SK-N-SH treated with all-trans-retinoic acid at 6 μM for 48 hours (cell line): ENCODE results near the gene GLIS2.

Source experiments
- ATAC-seq: fragments of 200-7000 bp; cut with Tn5 transposase; 3 replicates; pipeline ENCODE4 v1.9.1; 2020; ENCODE audit warnings: mild to moderate bottlenecking, moderate library complexity
- ARNTL ChIP-seq: fragments of 450-650 bp; formaldehyde crosslinking; IDR thresholded peaks from 2 replicates; pipeline ENCODE4 v1.5.0; 2020; ENCODE audit warnings: low read depth, mild to moderate bottlenecking, moderate library complexity, borderline replicate concordance
- CSDC2 ChIP-seq: fragments of 250-450 bp; sonication (Bioruptor Pico); IDR thresholded peaks from 2 replicates; pipeline ENCODE4 v1.5.0; 2020; ENCODE audit warnings: mild to moderate bottlenecking, moderate library complexity
- ESRRG ChIP-seq: fragments of 250-450 bp; sonication (Bioruptor Pico); IDR thresholded peaks from 2 replicates; pipeline ENCODE4 v1.6.1; 2021; ENCODE audit warnings: mild to moderate bottlenecking
- GLIS3 ChIP-seq: fragments of 250-450 bp; sonication (Bioruptor Pico); IDR thresholded peaks from 2 replicates; pipeline ENCODE4 v1.5.0; 2020; ENCODE audit warnings: mild to moderate bottlenecking, moderate library complexity
- ISL1 ChIP-seq: fragments of 250-450 bp; sonication (Bioruptor Pico); IDR thresholded peaks from 2 replicates; pipeline ENCODE4 v2.1.2; 2022; ENCODE audit warnings: mild to moderate bottlenecking, moderate library complexity
- PPARA ChIP-seq: fragments of 250-450 bp; sonication (Bioruptor Pico); IDR thresholded peaks from 2 replicates; pipeline ENCODE4 v1.5.0; 2020; ENCODE audit warnings: mild to moderate bottlenecking, borderline replicate concordance
- RARB ChIP-seq: fragments of 250-450 bp; sonication (Bioruptor Pico); IDR thresholded peaks from 2 replicates; pipeline ENCODE4 v1.8.0; 2021; ENCODE audit warnings: mild to moderate bottlenecking, moderate library complexity
- SNAI2 ChIP-seq: fragments of 250-450 bp; sonication (Bioruptor Pico); IDR thresholded peaks from 2 replicates; pipeline ENCODE4 v1.5.0; 2020; ENCODE audit warnings: mild to moderate bottlenecking, moderate library complexity
- TCF4 ChIP-seq: fragments of 250-450 bp; sonication (Bioruptor Pico); IDR thresholded peaks from 2 replicates; pipeline ENCODE4 v1.8.0; 2021; ENCODE audit warnings: mild to moderate bottlenecking, moderate library complexity, borderline replicate concordance
- TOX ChIP-seq: fragments of 250-450 bp; sonication (Bioruptor Pico); IDR thresholded peaks from 2 replicates; pipeline ENCODE4 v1.8.0; 2021; ENCODE audit warnings: mild to moderate bottlenecking, moderate library complexity, borderline replicate concordance
- ZC3H10 ChIP-seq: fragments of 250-450 bp; sonication (Bioruptor Pico); IDR thresholded peaks from 2 replicates; pipeline ENCODE4 v1.5.1; 2021; ENCODE audit warnings: mild to moderate bottlenecking, moderate library complexity
- ZFP3 ChIP-seq: fragments of 250-450 bp; sonication (Bioruptor Pico); IDR thresholded peaks from 2 replicates; pipeline ENCODE4 v1.5.0; 2020; ENCODE audit warnings: mild to moderate bottlenecking, moderate library complexity
- ZFP30 ChIP-seq: fragments of 450-650 bp; formaldehyde crosslinking; IDR thresholded peaks from 2 replicates; pipeline ENCODE4 v1.5.0; 2022; ENCODE audit warnings: mild to moderate bottlenecking, moderate library complexity
- ZNF565 ChIP-seq: fragments of 450-650 bp; formaldehyde crosslinking; conservative IDR thresholded peaks from 2 replicates; pipeline ENCODE4 v1.5.0; 2020; ENCODE audit warnings: low read depth, mild to moderate bottlenecking, moderate library complexity
- ZNF70 ChIP-seq: fragments of 450-650 bp; formaldehyde crosslinking; IDR thresholded peaks from 2 replicates; pipeline ENCODE4 v1.5.0; 2020; ENCODE audit warnings: mild to moderate bottlenecking, moderate library complexity
- ZNF8 ChIP-seq: fragments of 450-650 bp; formaldehyde crosslinking; IDR thresholded peaks from 2 replicates; pipeline ENCODE4 v1.5.0; 2020; ENCODE audit warnings: mild to moderate bottlenecking, moderate library complexity
- TF ChIP-seq, protein P1 (sequence below): fragments of 250-450 bp; sonication (Bioruptor Pico); IDR thresholded peaks from 2 replicates; pipeline ENCODE4 v1.8.0; 2021; ENCODE audit warnings: low read depth, mild to moderate bottlenecking, moderate library complexity, borderline replicate concordance
- TF ChIP-seq, protein P2 (sequence below): fragments of 250-450 bp; sonication (Bioruptor Pico); IDR thresholded peaks from 2 replicates; pipeline ENCODE4 v1.5.1; 2020; ENCODE audit warnings: low read depth, mild to moderate bottlenecking, moderate library complexity
- TF ChIP-seq, protein P3 (sequence below): fragments of 250-450 bp; sonication (Bioruptor Pico); IDR thresholded peaks from 2 replicates; pipeline ENCODE4 v1.8.0; 2020; ENCODE audit warnings: mild to moderate bottlenecking, moderate library complexity, borderline replicate concordance

Gene GLIS2

DNA sequence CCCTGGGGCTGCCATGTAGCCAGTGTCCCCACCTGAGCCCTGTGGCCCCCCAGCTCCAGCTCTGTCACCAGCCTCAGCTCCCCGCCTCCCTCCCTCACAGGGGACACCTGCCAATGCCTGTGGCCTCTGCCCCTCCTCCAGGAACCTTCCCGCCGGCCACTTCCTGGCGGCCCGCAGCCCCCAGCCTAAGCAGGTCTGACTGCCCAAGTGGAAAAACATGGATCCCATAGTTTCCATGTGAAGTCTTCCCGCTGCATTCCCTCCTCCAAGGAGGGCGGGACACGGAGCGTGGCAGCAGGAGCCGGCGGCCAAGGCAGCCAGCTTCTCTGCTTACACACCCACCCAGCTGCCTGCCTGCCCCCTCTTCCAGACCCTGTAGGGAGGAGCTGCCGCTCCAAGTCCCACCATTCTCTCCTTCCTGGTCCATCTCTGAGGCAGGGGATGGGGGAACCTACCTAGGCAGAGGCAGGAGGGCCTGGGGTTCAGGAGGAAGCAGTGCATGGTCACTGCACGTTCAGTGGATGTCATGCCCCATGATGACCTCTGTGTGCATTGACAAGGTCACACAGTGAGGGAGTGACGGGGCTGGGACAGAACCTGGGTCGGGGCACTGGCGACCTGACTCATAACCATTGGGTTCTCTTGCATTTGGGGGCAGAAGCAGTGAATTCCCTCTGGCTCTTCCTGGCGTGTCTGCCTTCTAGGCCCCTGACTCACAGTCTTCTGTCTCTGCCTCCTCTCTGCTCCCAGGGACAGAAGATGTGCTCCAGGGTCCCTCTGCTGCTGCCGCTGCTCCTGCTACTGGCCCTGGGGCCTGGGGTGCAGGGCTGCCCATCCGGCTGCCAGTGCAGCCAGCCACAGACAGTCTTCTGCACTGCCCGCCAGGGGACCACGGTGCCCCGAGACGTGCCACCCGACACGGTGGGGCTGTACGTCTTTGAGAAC, 64.5 kb downstream of the GLIS2 start (continued):
- TF ChIP-seq TOX (CRISPR knock-in tag) (no peak), ARNTL (CRISPR knock-in tag) (no peak), ZNF565 (CRISPR knock-in tag) (no peak), ZFP30 (CRISPR knock-in tag) (no peak), ZNF70 (CRISPR knock-in tag) (no peak), TCF4 (CRISPR knock-in tag) (no peak), GLIS3 (CRISPR knock-in tag) (no peak), SNAI2 (CRISPR knock-in tag) (no peak), ZC3H10 (CRISPR knock-in tag) (no peak)
- TF ChIP-seq, all 23 proteins: peak for 0

DNA sequence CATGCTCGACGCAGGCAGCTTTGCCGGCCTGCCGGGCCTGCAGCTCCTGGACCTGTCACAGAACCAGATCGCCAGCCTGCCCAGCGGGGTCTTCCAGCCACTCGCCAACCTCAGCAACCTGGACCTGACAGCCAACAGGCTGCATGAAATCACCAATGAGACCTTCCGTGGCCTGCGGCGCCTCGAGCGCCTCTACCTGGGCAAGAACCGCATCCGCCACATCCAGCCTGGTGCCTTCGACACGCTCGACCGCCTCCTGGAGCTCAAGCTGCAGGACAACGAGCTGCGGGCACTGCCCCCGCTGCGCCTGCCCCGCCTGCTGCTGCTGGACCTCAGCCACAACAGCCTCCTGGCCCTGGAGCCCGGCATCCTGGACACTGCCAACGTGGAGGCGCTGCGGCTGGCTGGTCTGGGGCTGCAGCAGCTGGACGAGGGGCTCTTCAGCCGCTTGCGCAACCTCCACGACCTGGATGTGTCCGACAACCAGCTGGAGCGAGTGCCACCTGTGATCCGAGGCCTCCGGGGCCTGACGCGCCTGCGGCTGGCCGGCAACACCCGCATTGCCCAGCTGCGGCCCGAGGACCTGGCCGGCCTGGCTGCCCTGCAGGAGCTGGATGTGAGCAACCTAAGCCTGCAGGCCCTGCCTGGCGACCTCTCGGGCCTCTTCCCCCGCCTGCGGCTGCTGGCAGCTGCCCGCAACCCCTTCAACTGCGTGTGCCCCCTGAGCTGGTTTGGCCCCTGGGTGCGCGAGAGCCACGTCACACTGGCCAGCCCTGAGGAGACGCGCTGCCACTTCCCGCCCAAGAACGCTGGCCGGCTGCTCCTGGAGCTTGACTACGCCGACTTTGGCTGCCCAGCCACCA, 65.4 kb downstream of the GLIS2 start:
- TF ChIP-seq, protein P1, sequence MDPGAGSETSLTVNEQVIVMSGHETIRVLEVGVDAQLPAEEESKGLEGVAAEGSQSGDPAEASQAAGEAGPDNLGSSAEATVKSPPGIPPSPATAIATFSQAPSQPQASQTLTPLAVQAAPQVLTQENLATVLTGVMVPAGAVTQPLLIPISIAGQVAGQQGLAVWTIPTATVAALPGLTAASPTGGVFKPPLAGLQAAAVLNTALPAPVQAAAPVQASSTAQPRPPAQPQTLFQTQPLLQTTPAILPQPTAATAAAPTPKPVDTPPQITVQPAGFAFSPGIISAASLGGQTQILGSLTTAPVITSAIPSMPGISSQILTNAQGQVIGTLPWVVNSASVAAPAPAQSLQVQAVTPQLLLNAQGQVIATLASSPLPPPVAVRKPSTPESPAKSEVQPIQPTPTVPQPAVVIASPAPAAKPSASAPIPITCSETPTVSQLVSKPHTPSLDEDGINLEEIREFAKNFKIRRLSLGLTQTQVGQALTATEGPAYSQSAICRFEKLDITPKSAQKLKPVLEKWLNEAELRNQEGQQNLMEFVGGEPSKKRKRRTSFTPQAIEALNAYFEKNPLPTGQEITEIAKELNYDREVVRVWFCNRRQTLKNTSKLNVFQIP (CRISPR knock-in tag) = no peak
- TF ChIP-seq CSDC2 (no peak), SNAI2 (CRISPR knock-in tag) (no peak), TCF4 (CRISPR knock-in tag) (no peak), ZFP3 (CRISPR knock-in tag) (no peak), ISL1 (CRISPR knock-in tag) (no peak), ZFP30 (CRISPR knock-in tag) (no peak), ESRRG (CRISPR knock-in tag) (no peak), RARB (CRISPR knock-in tag) (no peak), TOX (CRISPR knock-in tag) (no peak), ZNF70 (CRISPR knock-in tag) (no peak), ZC3H10 (CRISPR knock-in tag) (no peak), PPARA (no peak), ZNF8 (CRISPR knock-in tag) (no peak)
- TF ChIP-seq, protein P2, sequence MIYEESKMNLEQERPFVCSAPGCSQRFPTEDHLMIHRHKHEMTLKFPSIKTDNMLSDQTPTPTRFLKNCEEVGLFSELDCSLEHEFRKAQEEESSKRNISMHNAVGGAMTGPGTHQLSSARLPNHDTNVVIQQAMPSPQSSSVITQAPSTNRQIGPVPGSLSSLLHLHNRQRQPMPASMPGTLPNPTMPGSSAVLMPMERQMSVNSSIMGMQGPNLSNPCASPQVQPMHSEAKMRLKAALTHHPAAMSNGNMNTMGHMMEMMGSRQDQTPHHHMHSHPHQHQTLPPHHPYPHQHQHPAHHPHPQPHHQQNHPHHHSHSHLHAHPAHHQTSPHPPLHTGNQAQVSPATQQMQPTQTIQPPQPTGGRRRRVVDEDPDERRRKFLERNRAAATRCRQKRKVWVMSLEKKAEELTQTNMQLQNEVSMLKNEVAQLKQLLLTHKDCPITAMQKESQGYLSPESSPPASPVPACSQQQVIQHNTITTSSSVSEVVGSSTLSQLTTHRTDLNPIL (CRISPR knock-in tag) = no peak
- TF ChIP-seq, protein P3, sequence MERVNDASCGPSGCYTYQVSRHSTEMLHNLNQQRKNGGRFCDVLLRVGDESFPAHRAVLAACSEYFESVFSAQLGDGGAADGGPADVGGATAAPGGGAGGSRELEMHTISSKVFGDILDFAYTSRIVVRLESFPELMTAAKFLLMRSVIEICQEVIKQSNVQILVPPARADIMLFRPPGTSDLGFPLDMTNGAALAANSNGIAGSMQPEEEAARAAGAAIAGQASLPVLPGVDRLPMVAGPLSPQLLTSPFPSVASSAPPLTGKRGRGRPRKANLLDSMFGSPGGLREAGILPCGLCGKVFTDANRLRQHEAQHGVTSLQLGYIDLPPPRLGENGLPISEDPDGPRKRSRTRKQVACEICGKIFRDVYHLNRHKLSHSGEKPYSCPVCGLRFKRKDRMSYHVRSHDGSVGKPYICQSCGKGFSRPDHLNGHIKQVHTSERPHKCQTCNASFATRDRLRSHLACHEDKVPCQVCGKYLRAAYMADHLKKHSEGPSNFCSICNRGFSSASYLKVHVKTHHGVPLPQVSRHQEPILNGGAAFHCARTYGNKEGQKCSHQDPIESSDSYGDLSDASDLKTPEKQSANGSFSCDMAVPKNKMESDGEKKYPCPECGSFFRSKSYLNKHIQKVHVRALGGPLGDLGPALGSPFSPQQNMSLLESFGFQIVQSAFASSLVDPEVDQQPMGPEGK (CRISPR knock-in tag) = no peak
- ATAC-seq = no peak

DNA sequence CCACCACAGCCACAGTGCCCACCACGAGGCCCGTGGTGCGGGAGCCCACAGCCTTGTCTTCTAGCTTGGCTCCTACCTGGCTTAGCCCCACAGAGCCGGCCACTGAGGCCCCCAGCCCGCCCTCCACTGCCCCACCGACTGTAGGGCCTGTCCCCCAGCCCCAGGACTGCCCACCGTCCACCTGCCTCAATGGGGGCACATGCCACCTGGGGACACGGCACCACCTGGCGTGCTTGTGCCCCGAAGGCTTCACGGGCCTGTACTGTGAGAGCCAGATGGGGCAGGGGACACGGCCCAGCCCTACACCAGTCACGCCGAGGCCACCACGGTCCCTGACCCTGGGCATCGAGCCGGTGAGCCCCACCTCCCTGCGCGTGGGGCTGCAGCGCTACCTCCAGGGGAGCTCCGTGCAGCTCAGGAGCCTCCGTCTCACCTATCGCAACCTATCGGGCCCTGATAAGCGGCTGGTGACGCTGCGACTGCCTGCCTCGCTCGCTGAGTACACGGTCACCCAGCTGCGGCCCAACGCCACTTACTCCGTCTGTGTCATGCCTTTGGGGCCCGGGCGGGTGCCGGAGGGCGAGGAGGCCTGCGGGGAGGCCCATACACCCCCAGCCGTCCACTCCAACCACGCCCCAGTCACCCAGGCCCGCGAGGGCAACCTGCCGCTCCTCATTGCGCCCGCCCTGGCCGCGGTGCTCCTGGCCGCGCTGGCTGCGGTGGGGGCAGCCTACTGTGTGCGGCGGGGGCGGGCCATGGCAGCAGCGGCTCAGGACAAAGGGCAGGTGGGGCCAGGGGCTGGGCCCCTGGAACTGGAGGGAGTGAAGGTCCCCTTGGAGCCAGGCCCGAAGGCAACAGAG, 66.3 kb downstream of the GLIS2 start:
- TF ChIP-seq ZNF8 (CRISPR knock-in tag) = no peak
- TF ChIP-seq CSDC2 = no peak
- no peak for TF ChIP-seq ZC3H10 (CRISPR knock-in tag)
- no peak for TF ChIP-seq ESRRG (CRISPR knock-in tag)
- TF ChIP-seq, protein P2 (CRISPR knock-in tag) = no peak
- no peak for ATAC-seq
